COLO829 (cell line): ENCODE results near the gene EIF2B5.

Source experiments
- DNase-seq: peaks from one replicate; pipeline ENCODE4 v3.0.0; 2012; ENCODE audit warnings: low spot score

Gene EIF2B5

DNA sequence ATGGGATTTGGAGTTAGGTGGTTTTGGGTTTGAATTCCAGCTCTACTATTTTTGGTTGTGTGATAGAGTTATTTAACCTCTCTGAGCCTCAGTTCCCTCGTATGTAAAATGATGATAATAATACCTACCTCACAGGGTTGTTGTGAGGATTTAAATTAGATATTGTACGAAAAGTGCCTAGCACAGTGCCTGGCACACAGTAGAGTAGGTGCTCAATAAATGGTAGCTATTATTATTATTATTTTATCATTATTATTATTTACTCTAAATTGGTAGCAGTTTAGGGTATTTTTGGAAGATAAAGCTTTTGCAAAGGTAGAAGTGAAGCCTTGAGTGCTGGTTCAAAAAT lies 38.2 kb downstream of the EIF2B5 start:
- no peak for DNase-seq

DNA sequence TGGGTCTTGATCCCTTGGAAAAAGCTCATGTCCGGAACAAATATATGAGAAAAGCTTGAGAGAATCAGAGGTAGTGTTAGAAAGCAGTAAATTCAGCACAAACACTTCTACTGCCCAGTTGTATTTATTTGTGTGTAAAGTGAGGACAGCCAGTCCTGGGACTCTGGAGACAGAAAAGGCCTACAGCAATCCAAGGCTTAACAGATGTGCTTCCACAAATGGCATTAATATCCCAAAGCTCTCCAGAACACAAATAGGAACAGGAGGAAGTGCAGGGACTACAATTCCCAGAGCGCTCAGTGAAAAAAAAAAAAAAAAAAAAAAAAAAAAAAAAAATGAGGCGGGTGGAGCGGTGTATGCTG lies 39.1 kb downstream of the EIF2B5 start:
- no peak for DNase-seq

DNA sequence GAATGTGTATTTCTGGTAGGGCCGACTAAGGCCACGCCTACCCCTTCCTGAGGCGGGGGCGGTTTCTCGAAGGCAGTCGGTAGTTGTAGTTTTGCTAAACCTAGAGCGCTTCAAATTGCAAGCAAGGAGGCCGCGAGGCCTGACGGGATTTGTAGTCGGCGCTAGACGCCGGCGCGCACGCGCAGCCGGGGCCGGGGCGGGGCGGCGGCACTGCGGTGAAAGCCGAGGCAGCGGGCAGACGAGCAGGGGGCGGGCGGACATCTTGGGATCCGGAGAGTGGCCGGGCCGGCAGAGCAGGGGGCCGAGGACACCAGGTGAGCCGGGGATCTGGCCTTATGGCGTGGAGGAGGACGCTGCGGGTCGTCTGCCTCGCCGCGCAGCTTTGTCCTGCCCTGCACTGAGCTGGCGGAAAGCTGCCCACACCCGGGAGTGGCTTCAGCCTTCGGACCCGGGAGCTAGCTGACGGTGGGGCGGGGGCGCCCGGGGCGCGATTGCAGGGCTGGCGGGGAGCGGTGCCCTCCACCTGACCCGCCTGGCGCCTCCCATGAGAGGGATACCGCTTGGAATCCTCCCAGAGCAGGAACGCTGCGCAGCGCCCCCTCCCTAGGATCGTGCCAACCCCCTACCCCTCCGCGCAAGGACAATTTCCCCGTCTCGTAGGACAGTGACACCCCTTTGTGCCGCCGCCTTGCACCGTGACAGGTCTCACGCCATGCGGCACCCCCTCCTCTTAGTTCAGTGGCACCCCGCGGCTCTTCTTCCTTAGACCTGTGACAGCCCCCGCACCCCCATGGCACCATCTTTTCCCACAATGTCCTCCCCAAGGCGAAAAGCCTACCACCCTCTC lies 39.7 kb downstream of the EIF2B5 start, which contains the start of gene AP2M1:
AP2M1 (plus strand) TSS at position 210 of the 847 bp plus-strand sequence. CDS start 2,139 bp downstream, outside the sequence.
- DNase-seq, result peak; percentile 100

DNA sequence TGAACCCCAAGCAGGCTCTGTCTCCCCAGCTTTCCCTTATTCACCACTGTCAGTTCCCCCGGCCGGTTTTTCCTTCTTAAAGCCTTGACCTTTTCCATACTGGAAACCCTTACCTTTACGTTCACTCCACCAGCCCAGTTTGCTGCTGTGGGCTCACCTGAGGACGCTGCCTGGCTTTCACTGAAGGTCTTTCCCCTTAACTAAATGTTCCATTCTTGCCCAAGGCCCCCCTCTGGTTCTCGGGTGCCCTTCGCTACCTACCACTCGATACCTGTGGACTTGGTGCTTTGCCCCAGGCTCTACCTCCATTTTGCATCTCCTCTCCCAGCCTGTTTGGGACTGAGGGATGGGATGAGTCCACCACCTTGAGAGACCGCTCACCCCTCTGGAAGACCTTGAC lies 40.3 kb downstream of the EIF2B5 start:
- DNase-seq, result no peak

DNA sequence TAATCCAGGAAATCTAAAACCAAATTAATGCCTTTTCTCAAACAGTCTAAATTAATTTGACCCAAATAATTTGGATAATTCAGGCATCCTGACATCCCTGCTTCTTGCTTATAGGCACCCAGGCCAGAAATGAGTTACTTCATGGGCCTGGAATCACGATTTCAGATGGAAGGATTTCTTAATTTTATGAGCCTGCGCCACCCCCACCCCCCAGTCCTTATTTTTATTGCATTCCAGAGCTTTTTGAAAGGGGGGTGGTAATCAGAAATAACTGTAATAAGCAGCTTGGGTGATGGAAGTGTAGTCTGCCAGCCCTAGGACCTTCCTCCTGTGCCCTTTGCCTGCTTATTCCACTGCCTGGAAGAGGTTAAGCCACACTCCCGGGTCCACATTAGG lies 40.8 kb downstream of the EIF2B5 start:
- no peak for DNase-seq

DNA sequence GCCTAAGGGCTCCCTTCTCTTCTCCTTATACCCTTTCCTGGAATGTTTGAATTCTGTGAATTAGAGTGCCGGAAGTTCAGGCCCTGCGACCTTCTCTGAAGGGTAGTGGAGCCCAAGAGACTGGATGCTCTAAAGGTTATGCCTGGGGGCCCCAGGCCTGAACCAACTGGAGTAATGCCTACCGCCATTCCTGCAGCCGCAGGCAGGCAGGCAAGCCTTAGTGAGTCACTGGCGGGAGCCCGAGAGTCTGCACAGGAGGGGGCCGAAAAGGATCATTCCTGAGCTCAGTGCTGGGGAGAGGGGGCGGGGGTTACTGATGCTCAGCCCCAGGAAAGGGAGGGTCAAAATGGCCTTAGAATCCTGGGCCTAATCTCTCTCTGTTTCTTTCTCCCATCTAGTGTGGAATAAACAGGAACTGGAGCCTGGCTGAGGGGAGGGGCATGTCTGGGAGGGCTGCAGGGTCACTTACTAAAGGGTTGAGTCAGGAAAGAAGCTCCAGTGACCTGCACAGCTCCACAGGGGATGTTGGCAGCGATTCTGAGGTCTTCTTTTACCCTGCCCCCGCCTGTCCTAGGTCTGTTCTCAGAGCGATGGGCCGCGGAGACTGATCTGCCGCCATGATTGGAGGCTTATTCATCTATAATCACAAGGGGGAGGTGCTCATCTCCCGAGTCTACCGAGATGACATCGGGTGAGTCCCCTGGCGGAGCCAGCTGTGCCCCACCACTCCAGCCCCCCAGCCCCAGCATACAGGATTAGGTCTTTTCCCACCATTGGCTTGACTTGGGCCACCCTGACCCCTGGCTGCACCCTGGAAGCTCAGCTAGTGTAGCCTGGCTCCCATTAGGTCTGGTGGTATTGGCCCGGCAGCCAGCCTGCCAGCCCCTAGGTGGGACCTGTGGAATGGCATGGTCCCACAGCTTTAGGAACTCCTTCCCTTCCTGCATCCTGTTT lies 41.5 kb downstream of the EIF2B5 start:
- peak; percentile 86 for DNase-seq

DNA sequence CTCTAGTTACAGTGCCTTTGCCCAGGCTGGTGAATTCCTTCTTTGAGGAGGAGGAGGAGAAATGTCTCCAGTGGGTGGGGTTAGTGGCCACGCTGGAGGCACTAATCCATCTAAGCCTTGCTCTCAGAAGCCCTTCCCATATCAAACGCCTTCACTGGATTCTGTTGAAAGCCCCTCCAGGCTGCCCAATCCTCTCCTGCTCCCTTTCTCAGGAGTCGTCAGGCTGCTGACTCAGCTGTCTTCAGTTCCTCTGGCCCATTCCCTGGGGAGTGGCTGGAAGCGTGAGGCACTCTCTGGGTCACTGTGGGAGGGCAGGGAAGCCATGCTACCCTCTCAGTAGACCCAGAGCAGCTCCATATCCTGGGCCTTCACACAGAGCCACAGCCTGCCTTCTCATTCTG lies 42.2 kb downstream of the EIF2B5 start:
- DNase-seq, result no peak

DNA sequence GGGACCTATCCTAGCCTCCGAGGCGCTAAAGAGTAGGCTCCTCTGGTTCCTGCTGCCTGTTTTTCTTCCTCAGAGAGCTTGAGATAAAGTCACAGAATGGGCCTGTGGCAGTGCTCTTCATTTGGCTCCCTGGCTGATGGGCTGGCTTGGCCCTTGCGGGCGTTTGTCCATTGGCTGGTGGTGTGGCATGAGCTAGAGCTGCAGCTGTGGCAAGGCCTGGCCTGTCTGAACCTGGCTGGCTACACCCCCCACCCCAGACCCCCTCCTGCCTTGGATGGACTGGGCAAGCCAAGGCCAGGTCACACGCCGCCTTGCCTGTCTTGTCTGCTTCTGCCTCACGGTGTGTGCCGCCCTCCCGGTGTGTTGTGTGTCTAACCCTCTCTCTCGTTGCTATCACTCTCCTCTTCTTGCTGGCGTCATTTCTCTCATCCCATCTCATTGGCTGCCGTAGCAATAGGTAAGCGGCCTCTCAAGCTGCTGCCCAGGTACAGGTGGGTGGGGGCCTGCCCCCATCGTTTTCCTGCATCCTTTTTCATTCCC lies 42.7 kb downstream of the EIF2B5 start:
- no peak for DNase-seq

DNA sequence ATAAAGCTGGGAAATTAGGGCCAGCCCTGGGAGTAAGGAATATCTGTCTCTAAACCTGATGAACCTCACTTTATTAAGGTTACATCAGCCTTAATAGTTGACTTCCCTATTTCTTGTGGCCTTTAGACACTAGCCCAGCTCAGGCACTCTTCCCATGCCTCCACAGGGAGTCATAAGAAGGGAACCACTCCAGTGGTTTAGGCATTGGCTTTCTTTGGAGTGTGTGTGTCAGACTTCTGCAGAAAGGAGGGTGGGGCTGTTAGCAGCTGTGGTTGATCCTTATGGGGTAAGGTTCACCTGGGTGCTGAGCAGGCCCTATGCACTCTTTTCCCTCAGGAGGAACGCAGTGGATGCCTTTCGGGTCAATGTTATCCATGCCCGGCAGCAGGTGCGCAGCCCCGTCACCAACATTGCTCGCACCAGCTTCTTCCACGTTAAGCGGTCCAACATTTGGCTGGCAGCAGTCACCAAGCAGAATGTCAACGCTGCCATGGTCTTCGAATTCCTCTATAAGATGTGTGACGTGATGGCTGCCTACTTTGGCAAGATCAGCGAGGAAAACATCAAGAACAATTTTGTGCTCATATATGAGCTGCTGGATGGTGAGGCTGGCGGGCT lies 43.5 kb downstream of the EIF2B5 start:
- DNase-seq, result no peak

DNA sequence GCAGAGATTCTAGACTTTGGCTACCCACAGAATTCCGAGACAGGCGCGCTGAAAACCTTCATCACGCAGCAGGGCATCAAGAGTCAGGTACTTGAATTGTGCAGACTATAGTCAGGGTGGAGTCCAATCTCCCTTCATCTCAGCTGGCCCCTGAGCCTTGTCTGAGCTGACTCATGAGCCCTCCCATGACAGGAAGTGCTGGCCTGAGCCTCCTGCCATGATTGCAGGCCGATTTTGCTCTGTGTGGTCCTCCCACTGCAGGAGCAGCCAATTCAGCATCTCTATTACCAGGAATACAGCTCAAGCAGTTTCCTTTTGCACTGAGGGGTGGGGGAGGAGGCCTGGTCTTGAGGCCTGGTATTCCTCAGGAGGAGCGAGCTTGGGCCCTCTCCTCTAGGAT lies 45.0 kb downstream of the EIF2B5 start:
- DNase-seq, result no peak

DNA sequence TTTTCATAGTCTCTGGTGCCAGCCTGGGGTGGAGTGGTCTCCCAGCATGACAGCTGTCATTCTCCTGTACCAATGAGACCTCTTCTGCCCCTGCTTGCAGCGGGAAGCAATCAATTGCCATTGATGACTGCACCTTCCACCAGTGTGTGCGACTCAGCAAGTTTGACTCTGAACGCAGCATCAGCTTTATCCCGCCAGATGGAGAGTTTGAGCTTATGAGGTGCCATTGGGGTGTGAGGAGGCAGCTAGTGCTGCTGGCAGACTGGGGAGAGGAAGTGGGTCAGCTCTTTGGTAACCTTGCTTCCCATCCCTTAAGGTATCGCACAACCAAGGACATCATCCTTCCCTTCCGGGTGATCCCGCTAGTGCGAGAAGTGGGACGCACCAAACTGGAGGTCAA lies 46.4 kb downstream of the EIF2B5 start:
- DNase-seq, result no peak

DNA sequence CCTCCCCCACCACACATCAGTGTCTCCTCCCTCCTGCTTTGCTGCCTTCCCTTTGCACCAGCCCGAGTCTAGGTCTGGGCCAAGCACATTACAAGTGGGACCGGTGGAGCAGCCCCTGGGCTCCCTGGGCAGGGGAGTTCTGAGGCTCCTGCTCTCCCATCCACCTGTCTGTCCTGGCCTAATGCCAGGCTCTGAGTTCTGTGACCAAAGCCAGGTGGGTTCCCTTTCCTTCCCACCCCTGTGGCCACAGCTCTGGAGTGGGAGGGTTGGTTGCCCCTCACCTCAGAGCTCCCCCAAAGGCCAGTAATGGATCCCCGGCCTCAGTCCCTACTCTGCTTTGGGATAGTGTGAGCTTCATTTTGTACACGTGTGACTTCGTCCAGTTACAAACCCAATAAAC lies 48.5 kb downstream of the EIF2B5 start:
- no peak for DNase-seq

DNA sequence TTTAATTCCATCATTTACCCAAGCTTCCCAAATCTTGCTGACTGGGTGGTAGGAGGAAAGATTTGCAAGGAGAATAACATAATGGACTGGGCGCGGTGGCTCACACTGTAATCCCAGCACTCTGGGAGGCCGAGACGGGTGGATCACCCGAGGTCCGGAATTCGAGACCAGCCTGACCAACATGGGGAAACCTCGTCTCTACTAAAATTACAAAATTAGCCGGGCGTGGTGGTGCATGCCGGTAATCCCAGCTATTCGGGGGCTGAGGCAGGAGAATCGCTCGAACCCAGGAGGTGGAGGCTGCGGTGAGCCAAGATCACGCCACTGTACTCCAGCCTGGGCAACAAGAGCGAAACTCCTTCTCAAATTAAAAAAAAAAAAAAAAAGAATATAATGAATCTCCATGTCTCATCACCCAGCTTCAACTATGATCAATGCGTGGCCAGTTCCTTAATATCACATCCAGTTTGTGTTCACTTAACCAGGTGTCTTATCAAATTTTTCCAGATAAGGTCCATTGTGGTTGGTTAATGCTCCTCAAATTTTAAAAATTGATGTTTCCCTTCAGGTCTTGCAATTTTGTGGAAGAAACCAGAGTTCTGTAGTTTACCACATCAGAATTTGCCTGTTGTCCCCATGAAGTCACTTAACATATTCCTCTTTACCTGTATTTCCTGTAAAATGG lies 49.5 kb downstream of the EIF2B5 start:
- no peak for DNase-seq

DNA sequence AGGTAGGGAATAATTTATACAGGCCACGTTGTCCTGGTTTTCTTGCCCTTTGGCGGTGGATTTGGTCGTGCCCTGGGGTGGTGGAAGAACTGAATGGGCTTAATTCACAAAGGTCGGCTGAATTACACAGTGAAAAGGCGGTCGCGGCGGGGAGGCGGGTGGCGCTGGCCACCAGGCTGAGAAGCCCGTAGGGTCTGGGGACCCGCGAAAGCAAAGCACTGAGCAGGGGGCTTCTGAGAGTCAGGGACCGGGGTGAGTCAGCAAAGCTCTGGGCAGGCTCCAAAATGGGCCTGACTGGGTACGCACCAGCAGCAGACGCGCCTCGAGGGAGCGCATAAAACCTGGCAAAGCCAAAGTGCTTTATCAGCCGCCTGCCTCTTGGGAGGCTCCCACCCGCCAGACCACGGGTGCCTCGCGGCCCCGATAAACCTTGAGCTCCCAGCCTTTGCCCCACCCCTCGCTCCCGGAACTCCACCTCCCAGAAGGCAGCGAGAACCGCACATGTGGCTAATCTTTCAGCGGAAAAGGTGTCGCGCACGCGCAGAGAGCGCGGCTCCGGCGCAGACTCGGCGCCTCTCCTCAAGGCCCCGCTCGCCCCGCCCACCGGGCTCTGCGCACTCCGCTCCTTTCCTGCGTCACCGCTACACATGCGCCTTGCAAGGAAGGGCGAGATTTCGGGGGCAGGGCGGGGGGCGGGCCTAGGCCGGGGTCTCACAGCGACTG lies 50.5 kb downstream of the EIF2B5 start:
- peak; percentile 100 for DNase-seq

DNA sequence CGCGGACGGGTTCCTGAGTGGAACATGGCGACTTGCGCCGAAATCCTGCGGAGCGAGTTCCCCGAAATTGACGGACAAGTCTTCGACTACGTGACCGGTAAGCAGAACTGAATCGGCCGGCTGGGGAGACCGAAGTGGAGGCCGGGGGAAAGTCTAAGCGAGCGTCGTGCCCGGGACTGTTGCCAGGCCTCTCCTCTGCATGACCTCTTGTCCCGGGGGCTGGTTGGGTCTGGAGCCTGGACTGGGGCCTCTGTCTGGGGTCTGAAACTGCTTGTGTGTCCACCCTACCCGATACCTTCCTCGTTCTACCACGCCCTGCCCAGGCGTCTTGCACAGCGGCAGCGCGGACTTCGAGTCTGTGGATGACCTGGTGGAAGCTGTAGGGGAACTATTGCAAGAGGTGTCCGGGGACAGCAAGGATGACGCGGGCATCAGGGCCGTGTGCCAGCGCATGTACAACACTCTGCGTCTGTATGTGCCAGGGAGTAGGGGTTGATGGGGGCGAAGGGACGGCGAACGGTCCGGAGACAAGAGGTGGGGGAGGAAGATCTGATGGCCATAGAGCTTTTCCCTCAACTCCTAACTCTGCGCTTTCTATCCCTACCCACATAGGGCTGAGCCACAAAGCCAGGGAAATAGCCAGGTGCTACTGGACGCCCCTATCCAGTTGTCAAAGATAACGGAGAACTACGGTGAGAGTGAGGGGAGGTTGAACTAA lies 51.2 kb downstream of the EIF2B5 start, which contains the start of gene ABCF3:
ABCF3 (plus strand) TSS at position 16 of the 718 bp plus-strand sequence; CDS start at position 25, 9 bp downstream.
- DNase-seq, result no peak

DNA sequence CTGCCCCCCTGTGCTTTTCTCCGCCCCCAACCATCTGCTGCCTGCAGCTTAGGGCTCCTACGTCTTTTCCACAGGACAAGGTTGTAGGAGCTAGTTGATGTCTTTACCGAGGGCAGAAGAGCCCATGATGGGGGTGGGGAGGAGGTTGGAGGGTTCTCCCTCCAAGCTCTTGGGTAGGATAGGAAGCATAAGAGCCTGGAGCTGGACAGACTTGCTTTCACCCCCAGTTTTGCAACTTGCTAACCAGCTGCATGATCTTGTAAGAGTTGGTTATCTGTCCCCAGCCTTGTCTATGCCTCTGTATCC lies 51.7 kb downstream of the EIF2B5 start:
- no peak for DNase-seq

DNA sequence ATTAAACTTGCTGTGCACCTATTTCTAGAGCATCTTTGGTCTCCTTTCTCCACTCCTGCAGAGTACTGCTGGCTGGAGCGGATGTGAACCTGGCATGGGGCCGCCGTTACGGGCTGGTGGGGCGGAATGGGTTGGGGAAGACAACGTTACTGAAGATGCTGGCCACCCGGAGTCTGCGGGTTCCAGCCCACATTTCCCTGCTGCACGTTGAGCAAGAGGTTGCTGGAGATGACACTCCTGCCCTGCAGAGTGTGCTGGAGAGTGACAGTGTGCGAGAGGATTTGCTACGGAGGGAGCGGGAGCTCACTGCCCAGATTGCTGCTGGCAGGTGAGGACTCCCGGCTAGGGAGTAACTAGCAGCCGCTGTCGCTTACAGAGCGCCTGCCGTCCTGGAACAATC lies 52.9 kb downstream of the EIF2B5 start:
- DNase-seq, result no peak

DNA sequence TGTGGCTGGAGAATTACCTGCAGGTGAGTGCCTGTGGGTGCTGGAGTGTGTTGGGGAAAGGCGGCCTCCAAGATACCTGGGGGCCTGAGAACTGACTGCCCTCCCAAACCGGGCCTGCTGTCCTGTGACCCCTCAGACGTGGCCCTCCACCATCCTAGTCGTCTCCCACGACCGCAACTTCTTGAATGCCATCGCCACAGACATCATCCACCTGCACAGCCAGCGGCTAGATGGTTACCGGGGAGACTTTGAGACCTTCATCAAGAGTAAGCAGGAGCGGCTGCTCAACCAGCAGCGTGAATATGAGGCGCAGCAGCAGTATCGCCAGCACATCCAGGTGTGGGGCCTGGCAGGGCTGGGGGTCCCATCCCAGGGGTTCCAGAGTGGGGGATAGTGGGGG lies 54.3 kb downstream of the EIF2B5 start:
- DNase-seq, result no peak

DNA sequence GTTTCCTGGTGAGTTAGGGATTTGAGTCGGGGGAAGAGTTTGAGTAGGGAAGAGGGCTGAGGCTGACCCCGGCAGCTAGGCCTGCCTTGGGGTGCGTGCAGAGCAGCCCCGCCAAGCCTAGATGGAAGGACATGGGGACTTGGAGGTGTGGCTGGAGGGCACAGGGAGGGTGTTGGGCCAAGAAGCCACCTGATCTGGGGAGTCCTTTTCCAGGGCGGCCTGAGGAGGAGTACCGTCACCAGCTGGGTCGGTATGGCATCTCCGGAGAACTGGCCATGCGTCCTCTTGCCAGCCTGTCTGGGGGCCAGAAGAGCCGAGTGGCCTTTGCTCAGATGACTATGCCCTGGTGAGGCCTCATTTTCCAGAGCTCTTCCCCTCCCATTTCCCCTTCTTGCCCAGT lies 57.7 kb downstream of the EIF2B5 start:
- no peak for DNase-seq

DNA sequence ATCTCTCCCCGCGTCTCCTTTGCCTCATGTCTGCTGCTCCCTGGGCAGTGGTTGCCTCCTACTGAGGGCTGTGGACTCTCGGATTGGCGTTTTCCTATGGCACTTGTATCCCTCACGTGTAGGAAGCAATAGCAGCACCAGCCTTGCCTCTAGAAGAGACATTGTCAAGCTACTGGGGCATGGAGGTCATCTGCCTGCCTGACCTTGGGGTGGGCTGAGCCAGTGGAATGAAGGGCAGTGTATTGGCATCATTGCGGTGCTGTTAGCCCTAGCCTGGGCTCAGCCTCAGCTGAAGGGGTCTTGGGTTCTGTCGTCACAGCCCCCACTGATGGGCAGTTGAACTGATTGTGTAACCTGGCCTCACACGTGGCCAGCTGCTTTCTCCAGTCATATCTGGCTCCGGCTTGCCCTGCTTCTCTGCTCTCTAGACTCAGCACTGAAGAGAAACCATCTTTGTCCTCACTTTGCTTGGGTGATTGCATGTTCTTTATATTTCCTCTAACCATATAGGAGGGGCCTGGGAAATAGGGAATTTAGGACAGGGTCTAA lies 58.9 kb downstream of the EIF2B5 start:
- no peak for DNase-seq
